Measurements from ENCODE around the gene WDSUB1.

GRCh38 chr2:159307942-159308341 is 21.4 kb upstream of the WDSUB1 start:
- TF ChIP-seq EZH2 (IDR thresholded peaks at IDR 0.05; ENCODE audit: borderline replicate concordance, low read depth, low read length, severe bottlenecking), result no peak
- TF ChIP-seq CTCF (IDR thresholded peaks at IDR 0.05; ENCODE audit: borderline replicate concordance, extremely low read depth, low read length, poor library complexity, severe bottlenecking), result no peak
